Measurements from ENCODE around the gene CSNK1G1. TPM values are rescaled to one million over a fixed set of nuclear protein-coding genes. Genes with fewer than 3 reads are reported as not detected.
"Not testable (repeated sequence)": the region's sequence is repeated elsewhere in the genome, so short reads cannot be mapped to it uniquely, and the experiment has no call there.

The CSNK1G1 gene
- total RNA-seq, 1 donor from 2014 or later = 6.3 TPM

- H3K4me1 ChIP-seq = peaks cover 14% of the 10 kb centered on the region
- no peak overlapping the region for H3K4me3 ChIP-seq
- DNase-seq = no peak
- H3K27ac ChIP-seq (replicated peaks) = no peak overlapping the region
- intact Hi-C loops (cut with micrococcal nuclease) = no loop called here
- H3K36me3 ChIP-seq = no peaks in the 10 kb centered on the region
- H3K27me3 ChIP-seq (ENCODE audit: low read depth) = no peaks in the 10 kb centered on the region
- TF ChIP-seq CTCF (IDR thresholded peaks at IDR 0.05; ENCODE audit: borderline replicate concordance) = no peak
- no peaks in the 10 kb centered on the region for H3K9me3 ChIP-seq (replicated peaks)
Observed at GRCh38 chr15:64379216-64379960, 23.4 kb upstream of the CSNK1G1 start.

- no peaks in the 10 kb centered on the region for H3K36me3 ChIP-seq
- no peaks in the 10 kb centered on the region for H3K27me3 ChIP-seq (ENCODE audit: low read depth)
- H3K4me1 ChIP-seq = no peaks in the 10 kb centered on the region
- no peak overlapping the region for H3K4me3 ChIP-seq
- TF ChIP-seq CTCF (IDR thresholded peaks at IDR 0.05; ENCODE audit: borderline replicate concordance) = no peak
- no peak overlapping the region for H3K27ac ChIP-seq (replicated peaks)
- H3K9me3 ChIP-seq (replicated peaks) = no peaks in the 10 kb centered on the region
- intact Hi-C loops (cut with micrococcal nuclease) = no loop called here
- no peak for DNase-seq
Observed at GRCh38 chr15:64373360-64373759, 17.4 kb upstream of the CSNK1G1 start.

GRCh38 chr15:64371383-64371782 is 15.4 kb upstream of the CSNK1G1 start:
- H3K9me3 ChIP-seq (replicated peaks); H3K27me3 ChIP-seq (ENCODE audit: low read depth); H3K4me1 ChIP-seq; H3K4me3 ChIP-seq; DNase-seq; H3K27ac ChIP-seq (replicated peaks); H3K36me3 ChIP-seq; intact Hi-C loops (cut with micrococcal nuclease): not testable (repeated sequence)

GRCh38 chr15:64369078-64369607 is 13.2 kb upstream of the CSNK1G1 start:
- Histone ChIP-seq H3K4me1 (no peaks in the 10 kb centered on the region), H3K27me3 (ENCODE audit: low read depth) (no peaks in the 10 kb centered on the region), H3K36me3 (no peaks in the 10 kb centered on the region), H3K27ac (replicated peaks) (no peak overlapping the region), H3K4me3 (no peak overlapping the region), H3K9me3 (replicated peaks) (no peaks in the 10 kb centered on the region)
- DNase-seq = no peak
- intact Hi-C loops (cut with micrococcal nuclease) = no loop called here
- no peak for TF ChIP-seq CTCF (IDR thresholded peaks at IDR 0.05; ENCODE audit: borderline replicate concordance)

GRCh38 chr15:64361259-64361658 is 5.3 kb upstream of the CSNK1G1 start:
- no peak overlapping the region for H3K27ac ChIP-seq (replicated peaks)

More at GRCh38 chr15:64361259-64361658, 5.3 kb upstream of the CSNK1G1 start:
- H3K9me3 ChIP-seq (replicated peaks) = no peaks in the 10 kb centered on the region
- no peak for DNase-seq
- no peak for TF ChIP-seq CTCF (IDR thresholded peaks at IDR 0.05; ENCODE audit: borderline replicate concordance)
- no peaks in the 10 kb centered on the region for H3K36me3 ChIP-seq
- peaks cover 8% of the 10 kb centered on the region for H3K4me1 ChIP-seq
- no peaks in the 10 kb centered on the region for H3K27me3 ChIP-seq (ENCODE audit: low read depth)
- H3K4me3 ChIP-seq = no peak overlapping the region
- intact Hi-C loops (cut with micrococcal nuclease) = no loop called here
